Erythroblast (primary cell): ENCODE data around the gene MACROD2.

Experiments
- GATA1 ChIP-seq: IDR thresholded peaks from 2 replicates; pipeline ENCODE4 v1.6.1; 2011; ENCODE audit warnings: low read depth, mild to moderate bottlenecking, control low read depth, low read length, moderate library complexity
- POLR2A ChIP-seq: IDR thresholded peaks from 2 replicates; pipeline ENCODE4 v1.6.1; 2011; ENCODE audit warnings: mild to moderate bottlenecking, low read length

DNA sequence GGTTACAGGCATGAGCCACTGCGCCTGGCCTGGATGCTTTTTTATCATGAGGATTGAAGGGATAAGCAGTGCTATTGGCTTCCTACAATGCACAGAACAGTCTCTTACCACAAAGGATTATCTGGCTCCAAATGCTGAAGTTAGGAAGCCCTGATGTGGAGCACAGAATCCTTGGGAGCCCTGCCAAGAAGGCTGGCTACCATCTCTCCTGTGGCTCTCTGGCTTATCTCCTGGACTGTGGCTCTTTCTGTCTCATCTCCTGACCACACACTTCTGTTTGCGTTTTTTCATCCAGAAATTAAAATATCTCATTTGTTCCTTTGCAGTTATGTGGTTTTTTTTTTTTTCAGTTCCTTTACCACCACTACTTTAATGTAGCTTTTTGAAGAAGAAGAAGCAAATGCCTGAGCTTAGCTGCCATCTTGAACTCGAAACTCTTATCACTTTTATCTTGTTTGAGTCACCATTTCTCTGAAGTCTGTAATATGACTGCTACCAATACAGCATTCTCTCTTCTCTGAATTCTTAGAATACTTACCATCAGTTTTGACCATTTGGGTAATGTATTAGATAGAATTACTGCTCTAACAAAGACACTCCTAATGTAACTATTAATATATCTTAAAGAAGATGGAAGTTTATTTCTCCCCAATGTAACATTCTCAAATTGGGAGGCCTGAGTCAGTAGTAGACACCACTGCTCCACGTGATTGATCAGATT lies 1533.2 kb downstream of the MACROD2 start:
- TF ChIP-seq POLR2A (no peak), GATA1 (no peak)
